ENCODE data around the gene FOXP4.

The FOXP4 gene

GRCh38 chr6:41589636-41590622, 43.7 kb downstream of the FOXP4 start:
- no peak for TF ChIP-seq EZH2 (IDR thresholded peaks at IDR 0.05; ENCODE audit: borderline replicate concordance, low read length)
- no peak for TF ChIP-seq CTCF (IDR thresholded peaks at IDR 0.05; ENCODE audit: low read length)
- no peak overlapping the region for H3K27ac ChIP-seq (ENCODE audit: low read depth, low read length, poor library complexity, severe bottlenecking)
- H3K4me2 ChIP-seq (ENCODE audit: low read length), result no peak overlapping the region
- H3K36me3 ChIP-seq (ENCODE audit: insufficient read depth, low read length), result no peaks in the 10 kb centered on the region
- H3K4me1 ChIP-seq (ENCODE audit: insufficient read depth, low read length, severe bottlenecking), result no peaks in the 10 kb centered on the region
- H3K27me3 ChIP-seq (ENCODE audit: insufficient read depth, low read length), result no peaks in the 10 kb centered on the region
- H3K9me2 ChIP-seq (ENCODE audit: low read depth, low read length), result no peaks in the 10 kb centered on the region
- H2AFZ ChIP-seq (ENCODE audit: low read length), result no peak overlapping the region
- H3K9ac ChIP-seq (ENCODE audit: low read length), result no peak overlapping the region
- no peak overlapping the region for H3K4me3 ChIP-seq (ENCODE audit: low read depth, low read length, poor library complexity, severe bottlenecking)
- no peaks in the 10 kb centered on the region for H3K9me3 ChIP-seq (ENCODE audit: low read length)
- no peaks in the 10 kb centered on the region for H4K20me1 ChIP-seq (ENCODE audit: insufficient read depth, low read length)
- no peaks in the 10 kb centered on the region for H3F3A ChIP-seq (ENCODE audit: insufficient read depth, low read length)
- no peaks in the 10 kb centered on the region for H3K79me2 ChIP-seq (ENCODE audit: insufficient read depth, low read length)

GRCh38 chr6:41591122-41591521, 44.9 kb downstream of the FOXP4 start:
- no peaks in the 10 kb centered on the region for H3K9me3 ChIP-seq (ENCODE audit: low read length)
- no peak overlapping the region for H2AFZ ChIP-seq (ENCODE audit: low read length)
- H3K4me2 ChIP-seq (ENCODE audit: low read length), result no peak overlapping the region
- H3K36me3 ChIP-seq (ENCODE audit: insufficient read depth, low read length), result no peaks in the 10 kb centered on the region
- H3K4me3 ChIP-seq (ENCODE audit: low read depth, low read length, poor library complexity, severe bottlenecking), result no peak overlapping the region
- no peaks in the 10 kb centered on the region for H3F3A ChIP-seq (ENCODE audit: insufficient read depth, low read length)
- no peaks in the 10 kb centered on the region for H3K4me1 ChIP-seq (ENCODE audit: insufficient read depth, low read length, severe bottlenecking)
- H3K9me2 ChIP-seq (ENCODE audit: low read depth, low read length), result no peaks in the 10 kb centered on the region
- H3K27ac ChIP-seq (ENCODE audit: low read depth, low read length, poor library complexity, severe bottlenecking), result no peak overlapping the region
- H3K9ac ChIP-seq (ENCODE audit: low read length), result no peak overlapping the region
- no peak for TF ChIP-seq CTCF (IDR thresholded peaks at IDR 0.05; ENCODE audit: low read length)
- no peak for TF ChIP-seq EZH2 (IDR thresholded peaks at IDR 0.05; ENCODE audit: borderline replicate concordance, low read length)
- no peaks in the 10 kb centered on the region for H4K20me1 ChIP-seq (ENCODE audit: insufficient read depth, low read length)
- H3K27me3 ChIP-seq (ENCODE audit: insufficient read depth, low read length), result no peaks in the 10 kb centered on the region
- H3K79me2 ChIP-seq (ENCODE audit: insufficient read depth, low read length), result no peaks in the 10 kb centered on the region

GRCh38 chr6:41591859-41592502, 45.8 kb downstream of the FOXP4 start:
- no peaks in the 10 kb centered on the region for H3K36me3 ChIP-seq (ENCODE audit: insufficient read depth, low read length)
- TF ChIP-seq EZH2 (IDR thresholded peaks at IDR 0.05; ENCODE audit: borderline replicate concordance, low read length) (no peak), CTCF (IDR thresholded peaks at IDR 0.05; ENCODE audit: low read length) (peak; percentile 80)
- no peak overlapping the region for H2AFZ ChIP-seq (ENCODE audit: low read length)
- H3K4me1 ChIP-seq (ENCODE audit: insufficient read depth, low read length, severe bottlenecking), result no peaks in the 10 kb centered on the region
- no peak overlapping the region for H3K4me2 ChIP-seq (ENCODE audit: low read length)
- no peaks in the 10 kb centered on the region for H3K9me3 ChIP-seq (ENCODE audit: low read length)
- H3F3A ChIP-seq (ENCODE audit: insufficient read depth, low read length), result no peaks in the 10 kb centered on the region
- H3K27me3 ChIP-seq (ENCODE audit: insufficient read depth, low read length), result no peaks in the 10 kb centered on the region
- no peaks in the 10 kb centered on the region for H3K79me2 ChIP-seq (ENCODE audit: insufficient read depth, low read length)
- no peak overlapping the region for H3K4me3 ChIP-seq (ENCODE audit: low read depth, low read length, poor library complexity, severe bottlenecking)
- H3K9me2 ChIP-seq (ENCODE audit: low read depth, low read length), result no peaks in the 10 kb centered on the region
- no peak overlapping the region for H3K27ac ChIP-seq (ENCODE audit: low read depth, low read length, poor library complexity, severe bottlenecking)
- H3K9ac ChIP-seq (ENCODE audit: low read length), result no peak overlapping the region
- no peaks in the 10 kb centered on the region for H4K20me1 ChIP-seq (ENCODE audit: insufficient read depth, low read length)

Data from OCI-LY1 (cell line).